Tibial nerve (tissue), 4 donors: ENCODE measurements around the gene CTNS.

Source experiments
- EP300 ChIP-seq, 2 donors: sonication (generic); formaldehyde crosslinking; IDR thresholded peaks; one replicate each; pipeline ENCODE4 v1.6.1; 2017; ENCODE audit warnings: antibody characterized with exemption in 2 of 2, mild to moderate bottlenecking in 1 of 2
- POLR2A ChIP-seq, 2 donors: fragments of 450-650 bp; IDR thresholded peaks; one replicate each; pipeline ENCODE4 v1.6.1; 2017; ENCODE audit warnings: antibody characterized with exemption in 2 of 2, mild to moderate bottlenecking in 2 of 2, moderate library complexity in 2 of 2
- TF ChIP-seq, protein P1 (sequence below), 5 experiments: fragments of 200-600 bp in 3 of 5; fragments of 450-650 bp in 2 of 5; sonication (generic) in 3 of 5; IDR thresholded peaks; one replicate each; pipeline ENCODE4 v1.5.1; 2016 to 2019; ENCODE audit warnings: antibody characterized with exemption in 5 of 5, mild to moderate bottlenecking in 3 of 5, moderate library complexity in 2 of 5

- TF ChIP-seq, protein P1, sequence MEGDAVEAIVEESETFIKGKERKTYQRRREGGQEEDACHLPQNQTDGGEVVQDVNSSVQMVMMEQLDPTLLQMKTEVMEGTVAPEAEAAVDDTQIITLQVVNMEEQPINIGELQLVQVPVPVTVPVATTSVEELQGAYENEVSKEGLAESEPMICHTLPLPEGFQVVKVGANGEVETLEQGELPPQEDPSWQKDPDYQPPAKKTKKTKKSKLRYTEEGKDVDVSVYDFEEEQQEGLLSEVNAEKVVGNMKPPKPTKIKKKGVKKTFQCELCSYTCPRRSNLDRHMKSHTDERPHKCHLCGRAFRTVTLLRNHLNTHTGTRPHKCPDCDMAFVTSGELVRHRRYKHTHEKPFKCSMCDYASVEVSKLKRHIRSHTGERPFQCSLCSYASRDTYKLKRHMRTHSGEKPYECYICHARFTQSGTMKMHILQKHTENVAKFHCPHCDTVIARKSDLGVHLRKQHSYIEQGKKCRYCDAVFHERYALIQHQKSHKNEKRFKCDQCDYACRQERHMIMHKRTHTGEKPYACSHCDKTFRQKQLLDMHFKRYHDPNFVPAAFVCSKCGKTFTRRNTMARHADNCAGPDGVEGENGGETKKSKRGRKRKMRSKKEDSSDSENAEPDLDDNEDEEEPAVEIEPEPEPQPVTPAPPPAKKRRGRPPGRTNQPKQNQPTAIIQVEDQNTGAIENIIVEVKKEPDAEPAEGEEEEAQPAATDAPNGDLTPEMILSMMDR (IDR thresholded peaks at IDR 0.05), result no peak
- TF ChIP-seq POLR2A (IDR thresholded peaks at IDR 0.05), result no peak
- no peak for TF ChIP-seq EP300 (IDR thresholded peaks at IDR 0.05)
Observed at GRCh38 chr17:3688852-3689261, 52.3 kb downstream of the CTNS start.
